Lung (tissue), 12 donors: ENCODE measurements around the gene XPO5. TPM values are rescaled to one million over a fixed set of nuclear protein-coding genes. Genes with fewer than 3 reads are reported as not detected.

Experiments used
- ATAC-seq: fragments of 200-7000 bp; cut with Tn5 transposase; one replicate; pipeline ENCODE4 v1.9.1; 2020; ENCODE audit warnings: moderate number of reproducible peaks; ENCODE audit not compliant: insufficient read depth, low FRiP score
- DNase-seq, 3 donors: peaks; one replicate each; pipeline ENCODE4 v3.0.0-alpha.2; 2013 to 2017
- H3K27ac ChIP-seq, 2 donors: one replicate each; pipeline ENCODE4 v1.5.1; 2013; ENCODE audit warnings: mild to moderate bottlenecking in 2 of 2, moderate library complexity in 2 of 2, control low read depth in 1 of 2, inconsistent platforms in 1 of 2, low read depth in 1 of 2, low read length in 1 of 2
- H3K27me3 ChIP-seq, 3 donors: one replicate each; pipeline ENCODE4 v1.5.1; 2013; ENCODE audit warnings: low read length in 2 of 3; ENCODE audit not compliant: control insufficient read depth in 3 of 3, insufficient read depth in 3 of 3
- H3K36me3 ChIP-seq, 4 donors: one replicate each; pipeline ENCODE4 v1.5.1; 2013; ENCODE audit warnings: low read length in 4 of 4, mild to moderate bottlenecking in 1 of 4, moderate library complexity in 1 of 4; ENCODE audit not compliant: control insufficient read depth in 4 of 4, insufficient read depth in 4 of 4
- H3K4me1 ChIP-seq, 5 donors: one replicate each; pipeline ENCODE4 v1.5.1; 2013; ENCODE audit warnings: low read length in 5 of 5, mild to moderate bottlenecking in 2 of 5, moderate library complexity in 1 of 5; ENCODE audit not compliant: control insufficient read depth in 5 of 5, insufficient read depth in 5 of 5
- H3K4me3 ChIP-seq: one replicate; pipeline ENCODE4 v1.5.1; 2013; ENCODE audit warnings: mild to moderate bottlenecking, control low read depth, moderate library complexity
- H3K9ac ChIP-seq, 2 donors: one replicate each; pipeline ENCODE4 v1.5.1; 2013; ENCODE audit warnings: low read length in 2 of 2, control low read depth in 1 of 2; ENCODE audit not compliant: insufficient read depth in 1 of 2
- H3K9me3 ChIP-seq, 4 donors: one replicate each; pipeline ENCODE4 v1.5.1; 2013; ENCODE audit warnings: low read length in 3 of 4, mild to moderate bottlenecking in 1 of 4, moderate library complexity in 1 of 4; ENCODE audit not compliant: control insufficient read depth in 4 of 4, insufficient read depth in 3 of 4
- CTCF ChIP-seq: IDR thresholded peaks from 2 replicates; pipeline ENCODE4 v1.5.1; 2012; ENCODE audit warnings: mild to moderate bottlenecking; ENCODE audit errors: control extremely low read depth, extremely low read depth
- WGBS, 2 donors: extraction: QIAGEN DNeasy Blood & Tissue Kit; methylation state at CpG; one replicate each; pipeline ENCODE4 v1.1.7; 2013; 5-methylcytosine and 5-hydroxymethylcytosine counted together
- polyA plus RNA-seq, 2 donors: library from polyadenylated mRNA; stranded (reverse); fragments of 200-250 nt; gene quantifications; one replicate each; pipeline ENCODE4 v1.2.1, GENCODE V29; 2013
- total RNA-seq, 2 donors: library from RNA; depleted of rRNA in 1 of 2; stranded (reverse); fragments of >200 nt in 1 of 2; gene quantifications; one replicate each; pipeline ENCODE4 v1.2.1, GENCODE V29; 2014 to 2021
- donor health status: control.
- donor health status: control.
- donor health status: Bipolar disorder and iron deficiency.
- donor health status: healthy.
- donor health status: DM: yes; HTN: yes; CAD: no.

The XPO5 gene
- total and polyA plus RNA-seq, 4 donors = 9.3 to 30.1 (median 16.3) TPM

GRCh38 chr6:43522547-43523261 lies 53.1 kb downstream of the XPO5 start:
- no peak overlapping the region for H3K4me3 ChIP-seq
- no peaks in the 10 kb centered on the region for H3K27me3 ChIP-seq
- H3K9me3 ChIP-seq = no peaks in the 10 kb centered on the region
- peak overlapping the region in 1 of 2 donors; percentile 17 for H3K27ac ChIP-seq
- no peak overlapping the region for H3K9ac ChIP-seq
- peaks cover 3 to 8% (median 6%) of the 10 kb centered on the region in 5 donors for H3K4me1 ChIP-seq
- peaks cover 43 to 64% (median 48%) of the 10 kb centered on the region in 4 donors for H3K36me3 ChIP-seq
- TF ChIP-seq CTCF = no peak
- no peak for DNase-seq
- WGBS, 2 donors = 86 to 92% methylated on average over 8 of the region's 8 CpGs
- ATAC-seq = no peak

GRCh38 chr6:43521836-43522235 lies 54.0 kb downstream of the XPO5 start:
- Histone ChIP-seq H3K4me3 (no peak overlapping the region), H3K9me3 (no peaks in the 10 kb centered on the region), H3K36me3 (peaks cover 38 to 58% (median 43%) of the 10 kb centered on the region in 4 donors), H3K4me1 (peaks cover 3 to 11% (median 7%) of the 10 kb centered on the region in 5 donors), H3K27me3 (no peaks in the 10 kb centered on the region), H3K9ac (no peak overlapping the region), H3K27ac (no peak overlapping the region)
- no peak for TF ChIP-seq CTCF
- no peak for ATAC-seq
- 72 to 82% methylated on average over 2 of the region's 2 CpGs for WGBS, 2 donors
- no peak for DNase-seq

GRCh38 chr6:43520097-43520496 lies 55.7 kb downstream of the XPO5 start:
- Histone ChIP-seq H3K4me1 (peaks cover 10 to 23% (median 13%) of the 10 kb centered on the region in 5 donors), H3K36me3 (peaks cover 35 to 49% (median 42%) of the 10 kb centered on the region in 4 donors)
- no peak for ATAC-seq

More at GRCh38 chr6:43520097-43520496, 55.7 kb downstream of the XPO5 start:
- DNase-seq = no peak
- Histone ChIP-seq H3K27ac (no peak overlapping the region), H3K27me3 (no peaks in the 10 kb centered on the region), H3K4me3 (no peak overlapping the region), H3K9me3 (no peaks in the 10 kb centered on the region), H3K9ac (no peak overlapping the region)
- no peak for TF ChIP-seq CTCF
- 96 to 97% methylated on average over 8 of the region's 8 CpGs for WGBS, 2 donors
